LHCN-M2 (cell line): ENCODE measurements around the gene SPRYD3. TPM values are rescaled to one million over a fixed set of nuclear protein-coding genes. Genes with fewer than 3 reads are reported as not detected.

Experiments
- DNase-seq: peaks from one replicate; pipeline ENCODE4 v3.0.0-alpha.2; 2012; ENCODE audit warnings: low read depth
- total RNA-seq: library from RNA; depleted of rRNA; stranded (reverse); fragments of >200 nt; gene quantifications from 2 replicates; pipeline ENCODE4 v1.2.3, GENCODE V29; 2014

SPRYD3 gene
- total RNA-seq, 1 experiment from 2014 or later = 21.9 TPM

DNA sequence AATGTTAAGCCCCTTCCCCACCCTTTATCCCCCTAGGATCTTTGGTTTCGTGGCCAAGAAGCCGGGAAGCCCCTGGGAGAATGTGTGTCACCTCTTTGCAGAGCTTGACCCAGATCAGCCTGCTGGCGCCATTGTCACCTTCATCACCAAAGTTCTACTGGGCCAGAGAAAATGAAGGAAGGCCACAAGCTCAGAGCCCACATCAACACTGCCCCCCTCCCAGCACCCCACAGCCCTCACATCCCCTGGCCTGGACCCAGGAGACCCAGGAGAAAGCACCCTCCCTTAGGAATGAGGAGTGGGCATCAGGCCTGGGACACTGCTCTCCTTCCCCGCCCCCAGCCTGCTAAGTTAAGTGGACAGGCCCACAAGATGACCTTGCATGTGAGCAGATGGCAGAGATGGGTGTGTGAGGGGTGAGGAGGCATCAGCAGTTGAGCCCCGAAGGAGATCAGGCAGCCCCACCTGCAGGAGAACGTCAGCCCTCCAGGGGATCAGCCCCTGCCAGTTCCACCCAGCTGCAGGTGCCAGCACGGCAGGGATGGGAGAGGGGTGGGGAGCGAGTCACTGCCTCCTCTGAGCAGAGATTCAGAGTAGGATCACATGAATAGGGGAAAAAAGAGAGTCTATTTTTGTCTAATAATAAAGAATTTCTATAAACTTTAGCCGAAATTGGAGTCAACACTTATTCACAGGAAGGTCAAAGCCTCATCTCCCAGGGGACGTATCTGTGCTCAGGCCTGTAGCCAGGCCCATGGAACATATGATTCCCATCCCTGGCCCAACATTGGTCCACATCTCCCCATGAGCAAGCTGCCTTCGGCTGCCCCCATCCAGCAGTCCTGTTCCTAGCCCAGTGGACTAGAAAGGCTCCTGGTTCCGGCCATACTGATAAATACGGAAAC is 15.2 kb downstream of the SPRYD3 start:
- DNase-seq = peak; percentile 92

DNA sequence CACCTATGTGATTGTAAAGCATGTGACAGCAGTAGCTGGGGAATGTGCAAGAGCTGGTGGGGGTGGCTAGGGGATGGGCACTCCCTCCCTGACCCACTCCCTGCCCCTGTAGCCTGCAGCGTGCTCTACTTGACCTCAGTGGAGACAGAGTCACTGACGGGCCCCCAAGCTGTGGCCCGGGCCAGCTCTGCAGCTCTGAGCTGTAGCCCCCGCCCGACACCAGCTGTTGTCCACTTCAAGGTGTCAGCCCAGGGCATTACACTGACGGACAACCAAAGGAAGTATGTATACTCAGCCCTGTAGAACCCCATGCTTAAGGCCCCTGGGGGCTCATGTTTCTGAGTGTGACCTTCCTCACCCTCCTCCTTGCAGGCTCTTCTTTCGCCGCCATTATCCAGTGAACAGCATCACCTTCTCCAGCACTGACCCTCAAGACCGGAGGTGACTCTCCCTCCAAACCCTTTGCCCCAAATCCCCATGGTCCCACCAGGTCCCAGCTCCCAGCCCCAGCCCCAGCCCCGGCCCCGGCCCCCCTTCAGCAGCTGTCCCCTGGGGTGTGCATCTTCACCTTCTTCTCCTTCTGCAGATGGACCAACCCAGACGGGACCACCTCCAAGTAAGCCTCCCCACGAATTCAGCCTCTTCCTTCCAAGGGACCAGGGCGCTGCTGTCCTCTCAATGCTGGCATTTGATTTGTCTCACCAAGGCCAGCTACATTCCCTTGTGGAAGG is 16.0 kb downstream of the SPRYD3 start:
- DNase-seq = peak; percentile 46

DNA sequence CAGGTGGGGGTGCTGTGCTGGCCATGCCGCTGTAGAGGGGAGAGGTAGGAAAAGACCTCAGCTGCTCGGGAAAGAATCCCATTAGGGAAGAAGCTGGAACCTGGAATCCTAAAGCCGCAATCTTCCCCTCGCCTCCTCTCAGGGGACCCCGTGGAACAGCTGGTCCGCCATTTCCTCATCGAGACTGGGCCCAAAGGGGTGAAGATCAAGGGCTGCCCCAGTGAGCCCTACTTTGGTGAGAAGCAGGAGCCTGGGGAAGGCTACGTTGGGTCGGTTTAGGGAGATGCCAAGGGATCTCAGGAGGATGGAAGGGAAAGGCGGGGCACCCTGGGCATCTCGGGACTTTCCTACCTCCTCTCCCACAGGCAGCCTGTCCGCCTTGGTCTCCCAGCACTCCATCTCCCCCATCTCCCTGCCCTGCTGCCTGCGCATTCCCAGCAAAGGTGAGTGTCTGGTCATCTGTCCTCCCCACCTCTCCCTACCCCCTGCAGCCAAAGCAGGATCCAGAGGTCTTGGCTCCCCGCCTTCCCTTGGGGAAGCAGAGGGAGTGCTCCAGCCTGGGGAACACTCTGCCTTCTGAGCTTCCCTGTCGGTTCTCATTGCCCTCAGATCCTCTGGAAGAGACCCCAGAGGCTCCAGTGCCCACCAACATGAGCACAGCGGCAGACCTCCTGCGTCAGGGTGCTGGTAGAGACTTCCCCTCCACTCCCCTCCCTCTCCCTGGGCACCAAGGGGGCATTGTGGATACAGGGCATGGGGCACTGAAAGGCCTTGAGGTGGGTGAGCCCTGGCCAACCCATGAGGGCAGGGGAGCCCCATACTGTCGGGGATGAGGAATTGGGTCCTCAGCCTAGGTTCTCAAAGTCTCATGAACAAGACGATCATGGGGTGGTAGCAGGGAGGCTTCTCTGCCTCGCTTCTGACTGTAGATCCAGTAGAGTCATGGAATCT is 16.9 kb downstream of the SPRYD3 start:
- DNase-seq = no peak

DNA sequence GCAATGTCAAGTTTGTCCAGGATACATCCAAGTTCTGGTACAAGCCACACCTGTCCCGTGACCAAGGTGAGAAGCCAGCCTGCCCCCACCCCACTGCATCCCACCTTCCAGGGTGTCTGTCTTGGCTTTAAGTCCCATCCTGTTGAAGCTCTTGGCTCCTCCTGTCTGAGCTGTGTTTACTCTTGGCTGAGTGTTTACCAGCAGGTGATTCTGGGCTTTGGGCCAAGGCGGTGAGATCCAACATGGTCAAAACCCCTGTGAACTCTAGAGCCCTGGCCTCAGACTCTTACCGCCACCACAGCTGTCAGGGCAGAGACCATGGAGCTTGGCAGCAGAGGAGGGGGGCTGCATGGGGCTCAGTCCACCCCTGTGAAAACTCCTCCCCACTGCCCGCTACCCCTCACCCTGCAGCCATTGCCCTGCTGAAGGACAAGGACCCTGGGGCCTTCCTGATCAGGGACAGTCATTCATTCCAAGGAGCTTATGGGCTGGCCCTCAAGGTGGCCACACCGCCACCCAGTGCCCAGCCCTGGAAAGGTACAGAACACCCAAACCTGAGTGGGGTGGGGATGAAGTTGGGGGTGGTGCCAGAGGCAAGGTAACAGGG is 17.7 kb downstream of the SPRYD3 start:
- DNase-seq = peak; percentile 50

DNA sequence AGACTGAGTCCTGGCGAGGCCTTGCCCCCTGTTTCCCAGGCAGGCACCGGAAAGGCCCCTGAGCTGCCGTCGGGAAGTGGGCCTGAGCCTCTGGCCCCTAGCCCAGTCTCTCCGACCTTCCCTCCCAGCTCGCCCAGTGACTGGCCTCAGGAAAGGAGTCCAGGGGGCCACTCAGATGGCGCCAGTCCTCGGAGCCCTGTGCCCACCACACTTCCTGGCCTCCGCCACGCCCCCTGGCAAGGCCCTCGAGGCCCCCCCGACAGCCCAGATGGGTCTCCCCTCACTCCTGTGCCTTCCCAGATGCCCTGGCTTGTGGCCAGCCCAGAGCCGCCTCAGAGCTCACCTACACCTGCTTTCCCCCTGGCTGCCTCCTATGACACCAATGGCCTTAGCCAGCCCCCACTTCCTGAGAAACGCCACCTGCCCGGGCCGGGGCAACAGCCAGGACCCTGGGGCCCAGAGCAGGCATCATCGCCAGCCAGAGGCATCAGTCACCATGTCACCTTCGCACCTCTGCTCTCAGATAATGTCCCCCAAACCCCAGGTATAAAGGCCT is 18.4 kb downstream of the SPRYD3 start:
- DNase-seq = no peak

DNA sequence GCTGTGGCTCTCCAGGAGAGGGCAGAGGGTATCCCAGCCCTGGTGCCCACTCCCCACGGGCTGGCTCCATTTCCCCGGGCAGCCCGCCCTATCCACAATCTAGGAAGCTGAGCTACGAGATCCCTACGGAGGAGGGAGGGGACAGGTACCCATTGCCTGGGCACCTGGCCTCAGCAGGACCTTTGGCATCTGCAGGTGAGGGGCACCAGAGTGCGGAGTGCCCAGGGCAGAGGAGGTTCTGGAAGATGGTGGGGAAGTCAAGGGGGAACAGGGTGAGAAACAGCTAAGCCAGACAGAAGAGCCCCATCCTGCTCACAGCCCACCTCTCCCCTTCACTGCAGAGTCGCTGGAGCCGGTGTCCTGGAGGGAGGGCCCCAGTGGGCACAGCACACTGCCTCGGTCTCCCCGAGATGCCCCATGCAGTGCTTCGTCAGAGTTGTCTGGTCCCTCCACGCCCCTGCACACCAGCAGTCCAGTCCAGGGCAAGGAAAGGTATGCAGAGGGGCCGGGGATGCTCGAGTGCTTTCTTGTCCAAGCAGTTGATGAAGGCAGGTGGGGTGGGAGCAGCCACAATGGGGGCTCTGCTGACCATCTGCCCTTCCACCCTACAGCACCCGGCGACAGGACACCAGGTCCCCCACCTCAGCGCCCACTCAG is 19.0 kb downstream of the SPRYD3 start:
- DNase-seq = no peak

DNA sequence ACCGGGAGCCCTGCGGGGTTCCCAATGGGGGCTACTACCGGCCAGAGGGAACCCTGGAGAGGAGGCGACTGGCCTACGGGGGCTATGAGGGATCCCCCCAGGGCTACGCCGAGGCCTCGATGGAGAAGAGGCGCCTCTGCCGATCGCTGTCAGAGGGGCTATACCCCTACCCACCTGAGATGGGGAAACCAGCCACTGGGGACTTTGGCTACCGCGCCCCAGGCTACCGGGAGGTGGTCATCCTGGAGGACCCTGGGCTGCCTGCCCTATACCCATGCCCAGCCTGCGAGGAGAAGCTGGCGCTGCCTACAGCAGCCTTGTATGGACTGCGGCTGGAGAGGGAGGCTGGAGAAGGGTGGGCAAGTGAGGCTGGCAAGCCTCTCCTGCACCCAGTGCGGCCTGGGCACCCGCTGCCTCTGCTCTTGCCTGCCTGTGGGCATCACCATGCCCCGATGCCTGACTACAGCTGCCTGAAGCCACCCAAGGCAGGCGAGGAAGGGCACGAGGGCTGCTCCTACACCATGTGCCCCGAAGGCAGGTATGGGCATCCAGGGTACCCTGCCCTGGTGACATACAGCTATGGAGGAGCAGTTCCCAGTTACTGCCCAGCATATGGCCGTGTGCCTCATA is 19.6 kb downstream of the SPRYD3 start:
- DNase-seq = no peak

DNA sequence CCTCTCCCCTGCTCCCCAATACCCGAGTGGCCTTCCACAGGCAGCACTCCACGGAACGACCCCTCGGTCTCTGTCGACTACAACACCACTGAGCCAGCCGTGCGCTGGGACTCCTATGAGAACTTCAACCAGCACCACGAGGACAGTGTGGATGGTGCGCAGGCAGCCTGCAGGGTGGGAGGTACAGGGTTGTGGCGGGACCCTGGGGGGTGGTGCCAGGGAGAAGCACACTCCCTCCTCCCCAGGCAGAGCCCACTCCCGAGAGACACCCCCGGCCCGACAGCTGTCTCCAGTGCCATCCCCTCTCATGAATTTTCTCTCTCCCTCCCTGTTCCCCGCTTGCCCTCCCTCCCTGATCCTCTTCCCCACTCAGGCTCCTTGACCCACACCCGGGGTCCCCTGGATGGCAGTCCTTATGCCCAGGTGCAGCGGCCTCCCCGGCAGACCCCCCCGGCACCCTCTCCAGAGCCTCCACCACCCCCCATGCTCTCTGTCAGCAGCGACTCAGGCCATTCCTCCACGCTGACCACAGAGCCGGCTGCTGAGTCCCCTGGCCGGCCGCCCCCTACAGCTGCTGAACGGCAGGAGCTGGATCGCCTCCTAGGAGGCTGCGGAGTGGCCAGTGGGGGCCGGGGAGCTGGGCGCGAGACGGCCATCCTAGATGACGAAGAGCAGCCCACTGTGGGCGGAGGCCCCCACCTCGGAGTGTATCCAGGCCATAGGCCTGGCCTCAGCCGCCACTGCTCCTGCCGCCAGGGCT is 20.3 kb downstream of the SPRYD3 start:
- no peak for DNase-seq

DNA sequence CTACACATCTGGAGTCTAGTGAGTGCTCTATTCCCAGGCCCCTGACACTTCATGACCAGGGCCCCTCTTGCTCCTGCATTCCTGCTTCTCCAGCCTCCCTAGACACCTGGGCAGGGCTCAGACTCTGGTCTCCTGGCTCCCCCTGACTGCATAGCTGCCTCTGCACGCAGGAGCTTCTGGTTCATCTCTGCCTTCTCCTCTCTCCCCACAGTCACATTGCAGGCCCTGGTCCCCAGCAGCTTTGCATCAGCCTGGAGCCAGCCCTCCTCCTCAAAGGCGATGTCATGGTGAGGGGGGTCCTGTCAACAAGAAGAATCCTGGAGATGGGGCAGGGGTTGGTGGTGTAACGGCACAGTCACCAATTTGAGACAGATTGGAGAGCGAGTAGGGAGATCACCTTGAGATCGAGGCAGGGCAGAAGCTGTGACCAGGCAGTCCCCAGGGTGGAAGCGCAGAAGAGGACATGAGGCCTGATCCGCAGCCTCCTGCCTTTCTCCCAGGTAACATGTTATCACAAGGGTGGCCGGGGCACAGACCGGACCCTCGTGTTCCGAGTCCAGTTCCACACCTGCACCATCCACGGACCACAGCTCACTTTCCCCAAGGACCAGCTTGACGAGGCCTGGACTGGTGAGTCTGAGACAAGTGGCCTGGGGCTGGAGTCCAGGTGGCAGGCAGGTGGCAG is 21.2 kb downstream of the SPRYD3 start:
- DNase-seq = no peak

DNA sequence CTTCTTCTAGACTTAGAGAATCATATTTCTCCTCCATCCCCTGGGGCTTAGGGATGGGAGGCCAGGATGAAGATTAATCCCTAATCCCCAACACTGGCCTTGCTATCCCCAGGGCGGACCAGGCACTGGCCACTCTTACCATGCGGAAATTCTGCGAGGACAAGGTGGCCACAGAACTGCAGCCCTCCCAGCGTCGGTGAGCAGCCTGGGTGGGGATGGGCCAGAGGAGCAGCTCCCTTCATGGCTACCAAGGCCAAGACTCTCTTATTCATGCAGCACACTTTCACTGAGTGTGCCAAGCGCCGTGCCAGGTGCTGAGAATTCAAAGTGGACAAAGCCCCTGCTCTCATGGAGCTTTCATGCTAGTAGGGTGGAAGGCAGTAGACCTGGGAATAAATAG is 22.3 kb downstream of the SPRYD3 start:
- no peak for DNase-seq

DNA sequence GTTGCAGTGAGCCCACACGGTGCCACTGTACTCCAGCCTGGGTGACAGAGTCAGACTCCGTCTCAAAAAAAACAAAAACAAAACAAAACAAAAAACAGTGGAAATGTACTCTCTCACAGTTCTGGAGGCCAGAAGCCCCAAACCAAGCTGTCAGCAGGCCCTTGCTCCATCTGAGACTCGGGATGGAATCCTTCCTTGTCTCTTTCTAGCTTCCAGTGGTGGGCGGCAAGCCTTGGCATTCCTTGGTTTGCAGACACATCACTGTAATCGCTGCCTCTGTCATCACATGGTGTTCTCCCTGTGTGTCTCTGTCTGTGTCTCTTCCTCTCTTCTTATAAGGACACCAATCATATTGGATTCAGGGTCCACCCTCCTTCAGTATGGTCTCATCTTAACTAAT is 22.9 kb downstream of the SPRYD3 start:
- no peak for DNase-seq

DNA sequence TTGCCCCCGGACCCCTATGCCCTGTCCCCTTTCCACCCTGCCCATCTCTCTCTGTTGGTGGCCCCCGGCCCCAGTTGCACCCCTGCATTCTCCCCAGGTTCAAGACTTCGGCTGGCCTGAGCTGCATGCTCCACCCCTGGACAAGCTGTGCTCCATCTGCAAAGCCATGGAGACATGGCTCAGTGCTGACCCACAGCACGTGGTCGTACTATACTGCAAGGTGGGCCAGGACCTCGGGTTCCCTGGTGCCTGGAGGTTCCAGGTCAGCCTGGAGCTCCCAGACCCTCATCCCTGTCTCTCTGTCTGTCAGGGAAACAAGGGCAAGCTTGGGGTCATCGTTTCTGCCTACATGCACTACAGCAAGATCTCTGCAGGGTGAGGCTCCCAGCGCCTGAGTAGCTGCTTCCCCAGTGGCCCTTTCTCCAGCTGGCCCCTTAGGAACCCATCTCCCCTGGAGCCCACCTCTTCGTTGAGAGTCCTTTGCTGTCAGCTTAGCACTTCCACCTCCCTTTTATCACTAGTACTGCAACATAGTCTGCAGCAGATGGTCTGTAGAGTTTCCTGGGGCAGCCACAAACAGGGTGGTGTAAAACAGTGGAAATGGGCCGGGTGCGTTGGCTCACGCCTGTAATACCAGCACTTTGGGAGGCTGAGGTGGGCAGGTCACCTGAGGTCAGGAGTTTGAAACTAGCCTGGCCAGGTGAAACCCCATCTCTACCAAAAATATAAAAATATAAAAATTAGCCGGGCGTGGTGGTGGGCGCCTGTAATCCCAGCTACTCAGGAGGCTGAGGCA is 23.5 kb downstream of the SPRYD3 start:
- no peak for DNase-seq

DNA sequence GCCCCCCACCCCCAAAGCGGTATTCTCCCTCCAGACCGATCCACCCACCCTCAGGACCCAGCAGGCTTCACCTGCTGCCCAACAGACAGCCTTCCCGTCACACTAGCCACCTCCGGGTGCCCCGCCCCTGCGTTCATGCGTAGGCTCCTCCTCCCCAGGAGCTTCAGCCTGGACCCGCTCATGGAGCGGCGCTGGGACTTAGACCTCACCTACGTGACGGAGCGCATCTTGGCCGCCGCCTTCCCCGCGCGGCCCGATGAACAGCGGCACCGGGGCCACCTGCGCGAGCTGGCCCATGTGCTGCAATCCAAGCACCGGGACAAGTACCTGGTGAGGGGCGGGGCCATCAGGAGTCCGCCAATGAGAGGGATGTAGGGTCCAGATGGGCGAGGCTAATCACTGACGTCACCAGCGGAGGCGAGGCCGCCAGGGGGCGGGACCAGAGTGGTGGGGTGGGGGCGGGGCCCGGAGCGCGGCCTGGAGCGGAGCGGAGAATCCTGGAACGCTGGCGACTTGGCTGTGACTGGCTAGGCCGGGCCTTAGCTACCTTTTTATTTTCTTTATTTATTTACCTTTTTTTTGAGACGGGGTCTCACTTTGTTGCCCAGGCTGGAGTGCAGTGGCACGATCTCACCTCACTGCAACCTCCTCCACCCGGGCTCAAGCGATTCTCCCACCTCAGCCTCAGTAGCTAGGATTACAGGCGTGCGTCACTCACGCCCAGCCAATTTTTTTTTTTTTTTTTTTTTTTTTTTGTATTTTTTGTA is 24.9 kb downstream of the SPRYD3 start:
- no peak for DNase-seq

DNA sequence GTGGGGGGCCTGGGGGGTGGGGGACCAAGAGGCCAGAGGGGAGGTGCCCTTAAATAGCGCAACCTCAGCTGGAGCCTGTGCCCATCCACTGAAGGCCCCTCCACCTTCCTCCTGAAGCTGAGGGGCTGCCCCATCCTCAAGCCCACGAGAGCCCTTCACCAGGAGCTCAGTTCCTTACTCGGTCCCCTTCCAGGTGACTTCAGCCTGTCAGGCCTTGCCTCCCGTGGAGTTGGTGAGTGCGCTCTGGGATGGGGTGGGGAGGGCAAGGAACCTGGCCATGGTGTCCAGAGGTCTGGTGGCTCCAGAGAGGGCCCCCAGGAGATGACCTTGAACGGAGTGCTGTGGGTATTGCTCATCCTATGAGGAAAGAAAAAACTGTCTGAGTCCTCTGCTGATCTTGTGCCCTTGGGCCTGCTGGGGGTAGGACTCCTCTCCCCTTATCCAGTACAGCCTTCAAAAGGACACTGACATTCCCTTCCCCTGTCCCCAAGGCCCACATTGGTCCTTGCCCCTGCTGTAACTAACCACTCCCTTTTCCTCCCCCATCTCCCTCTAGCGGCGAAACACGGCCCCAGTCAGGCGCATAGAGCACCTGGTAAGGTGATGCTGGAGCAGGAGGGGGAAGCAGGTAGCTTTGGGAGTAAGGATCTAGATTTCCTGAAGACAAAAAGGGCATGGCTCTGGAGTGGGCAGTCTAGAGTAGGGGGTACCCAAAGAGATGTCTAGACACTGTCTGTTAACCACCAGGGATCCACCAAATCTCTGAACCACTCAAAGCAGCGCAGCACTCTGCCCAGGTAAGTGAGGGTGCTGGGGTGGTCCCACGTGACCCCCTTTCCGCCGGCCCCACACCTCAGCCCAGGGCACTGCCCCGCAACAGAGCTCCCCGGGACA is 25.7 kb downstream of the SPRYD3 start:
- DNase-seq = no peak

DNA sequence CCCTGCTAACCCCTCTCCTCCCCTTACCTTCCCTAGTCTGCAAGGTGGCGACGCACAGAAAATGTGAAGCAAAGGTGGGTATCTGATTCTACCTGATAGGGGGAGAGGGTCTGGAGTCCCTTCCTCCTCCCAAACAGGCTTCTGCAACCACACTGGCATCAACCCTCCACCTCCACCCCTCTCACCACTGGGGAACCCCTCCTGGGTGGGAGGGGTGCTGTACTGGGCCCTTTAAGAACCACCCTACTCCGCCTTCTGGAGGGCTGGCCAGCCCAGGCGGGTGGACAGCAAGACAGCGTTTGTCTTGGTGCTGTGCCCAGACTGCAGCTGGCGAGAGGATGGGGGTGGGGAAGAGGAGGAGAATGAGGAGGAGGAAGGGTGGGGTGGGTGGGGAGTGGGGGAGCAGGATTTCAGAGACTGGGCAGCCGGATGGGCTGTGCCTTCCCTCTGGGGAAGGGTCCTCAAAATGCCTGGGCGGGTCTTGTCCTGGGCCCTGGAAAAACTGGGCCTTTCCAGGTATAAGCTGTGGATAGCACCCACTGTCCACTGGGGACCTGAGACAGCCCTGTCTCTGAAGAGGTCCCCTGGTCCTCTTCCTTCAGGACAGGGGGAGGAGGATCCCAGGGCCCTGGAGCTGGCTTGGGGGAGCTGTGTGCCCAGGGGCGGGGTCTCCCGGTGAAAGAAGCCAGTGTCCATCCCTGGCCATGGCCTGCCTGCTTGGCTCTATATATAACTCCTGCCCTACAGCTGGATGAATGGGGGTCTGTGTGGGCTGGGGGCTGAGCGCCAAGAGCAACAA is 26.6 kb downstream of the SPRYD3 start:
- DNase-seq = peak; percentile 86
